ACC112 (cell line): ENCODE measurements around the gene AAMP.

ENCODE experiments used
- H2AFZ ChIP-seq: fragments of 200-600 bp; sonication (generic); one replicate; pipeline ENCODE4 v1.6.0; 2017; ENCODE audit warnings: antibody characterized with exemption, low read length; ENCODE audit not compliant: unreplicated experiment
- H3K27ac ChIP-seq: fragments of 200-600 bp; sonication (generic); 2 replicates; pipeline ENCODE4 v1.5.1; 2014; ENCODE audit warnings: low read depth, mild to moderate bottlenecking, antibody characterized with exemption, low read length, moderate library complexity
- H3K27me3 ChIP-seq: fragments of 200-600 bp; sonication (generic); 2 replicates; pipeline ENCODE4 v1.6.1; 2014; ENCODE audit warnings: mild to moderate bottlenecking, antibody characterized with exemption, low read length, moderate library complexity, mixed read lengths; ENCODE audit not compliant: insufficient read depth
- H3K36me3 ChIP-seq: fragments of 200-600 bp; sonication (generic); 2 replicates; pipeline ENCODE4 v1.6.1; 2016; ENCODE audit warnings: mild to moderate bottlenecking, antibody characterized with exemption, low read length, moderate library complexity, mixed read lengths; ENCODE audit not compliant: insufficient read depth
- H3K4me1 ChIP-seq: fragments of 200-600 bp; sonication (generic); one replicate; pipeline ENCODE4 v1.6.1; 2016; ENCODE audit warnings: low read length, mixed read lengths; ENCODE audit not compliant: insufficient read depth, unreplicated experiment, control insufficient read depth
- H3K4me3 ChIP-seq: fragments of 200-600 bp; sonication (generic); 2 replicates; pipeline ENCODE4 v1.5.1; 2014; ENCODE audit warnings: mild to moderate bottlenecking, low read depth, low read length
- H3K79me2 ChIP-seq: fragments of 200-600 bp; sonication (generic); one replicate; pipeline ENCODE4 v1.6.0; 2016; ENCODE audit warnings: low read length; ENCODE audit not compliant: control insufficient read depth, unreplicated experiment, insufficient read depth

The AAMP gene

DNA sequence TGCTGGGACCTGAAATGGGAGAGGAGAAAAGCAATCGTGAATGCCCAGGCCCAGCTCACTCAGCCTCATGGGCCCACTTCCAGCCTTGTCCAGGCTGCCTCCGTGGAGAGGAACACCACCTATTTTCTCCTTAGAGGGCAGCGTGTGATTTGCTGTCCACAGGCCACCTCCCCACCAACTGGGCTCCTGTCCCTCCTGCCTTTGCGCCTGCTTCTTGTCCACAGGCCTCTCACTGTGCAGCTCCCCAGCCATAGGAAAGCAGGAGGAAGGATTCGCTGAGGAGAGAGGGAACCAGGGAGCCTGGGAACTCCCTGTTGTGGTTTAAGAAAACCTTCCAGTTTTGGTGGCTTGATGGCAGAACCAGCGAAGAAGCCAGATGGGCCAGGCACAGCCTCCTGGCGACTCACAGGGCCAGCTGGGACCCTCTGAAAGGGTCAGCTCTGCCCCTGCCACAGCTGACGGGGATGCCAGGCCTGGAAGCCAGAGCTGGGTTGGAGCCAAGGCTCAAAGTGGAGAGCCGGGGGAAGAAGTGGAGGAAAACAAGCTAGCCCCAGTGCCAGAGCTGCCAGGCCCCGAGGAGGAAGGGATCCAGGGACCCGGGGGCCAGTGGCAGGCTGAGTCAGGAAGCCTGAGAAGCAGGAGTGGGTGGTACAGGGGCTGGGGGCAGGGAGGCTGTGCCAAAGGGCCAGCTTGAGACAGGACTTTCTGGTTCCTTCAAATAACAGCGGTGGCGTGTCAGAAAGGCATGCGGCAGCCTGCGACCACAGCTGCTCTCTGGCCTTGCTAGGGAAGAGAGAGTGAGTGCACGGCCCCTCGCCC is 12.4 kb upstream of the AAMP start:
- Histone ChIP-seq H3K79me2 (peaks cover 58% of the 10 kb centered on the region), H3K4me1 (peaks cover 53% of the 10 kb centered on the region), H3K4me3 (no peak overlapping the region), H3K27me3 (no peaks in the 10 kb centered on the region), H3K27ac (peak overlapping the region; percentile 100), H2AFZ (no peak overlapping the region), H3K36me3 (no peaks in the 10 kb centered on the region; the same call in 1 of the 2 replicates)

DNA sequence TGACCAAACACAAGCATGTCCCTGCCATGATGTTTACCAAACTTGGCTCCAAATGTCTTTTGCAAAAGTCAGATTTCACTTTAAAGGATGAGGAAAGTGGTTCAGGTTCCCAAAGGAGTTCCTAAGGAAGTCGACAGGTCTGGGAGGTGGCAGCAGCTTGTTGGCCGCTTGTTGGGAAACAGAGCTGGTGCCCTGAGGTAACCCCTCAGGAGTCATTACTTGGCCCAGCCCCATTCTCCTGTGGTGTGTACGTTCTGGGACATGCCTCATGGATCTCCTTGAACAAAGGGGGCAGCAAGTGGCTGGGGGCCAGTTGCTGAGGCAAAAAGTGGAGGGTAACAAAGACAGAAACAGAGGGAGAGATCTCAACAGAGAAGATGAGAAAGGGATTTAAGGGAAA is 11.5 kb upstream of the AAMP start:
- no peak overlapping the region for H2AFZ ChIP-seq
- H3K36me3 ChIP-seq, result no peaks in the 10 kb centered on the region; the same call in 1 of the 2 replicates
- H3K4me3 ChIP-seq, result no peak overlapping the region
- H3K4me1 ChIP-seq, result peaks cover 51% of the 10 kb centered on the region
- H3K27ac ChIP-seq, result peak overlapping the region; percentile 100
- no peaks in the 10 kb centered on the region for H3K27me3 ChIP-seq
- peaks cover 60% of the 10 kb centered on the region for H3K79me2 ChIP-seq

DNA sequence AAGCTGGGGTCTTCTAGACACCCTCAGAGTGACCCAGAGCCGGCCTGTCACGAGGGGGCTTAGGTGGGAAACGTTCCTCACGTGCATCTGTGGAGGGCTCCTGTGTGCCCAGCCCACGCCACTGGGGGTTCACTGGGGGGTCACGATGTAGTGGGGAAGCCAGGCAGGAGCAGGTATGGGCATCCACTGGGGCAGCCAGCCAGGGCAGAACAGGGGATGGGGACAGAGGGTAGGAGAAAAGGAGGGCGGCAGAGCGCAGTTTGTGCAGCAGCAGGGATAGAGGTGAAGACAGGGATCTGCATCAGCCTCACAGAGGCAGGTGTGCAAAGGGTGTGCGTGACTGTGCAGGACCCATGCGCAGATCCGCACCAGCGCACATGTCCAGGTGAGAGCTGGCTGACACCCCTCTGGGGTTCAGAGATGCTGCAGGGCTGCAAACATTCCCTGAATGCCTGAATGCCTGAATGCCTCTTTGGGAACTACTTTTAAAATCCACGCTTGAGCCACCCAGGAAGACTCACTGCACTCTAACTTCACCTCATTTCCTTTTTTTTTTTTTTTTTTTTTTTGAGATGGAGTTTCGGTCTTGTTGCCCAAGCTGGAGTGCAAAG is 10.4 kb upstream of the AAMP start:
- Histone ChIP-seq H3K79me2 (peaks cover 52% of the 10 kb centered on the region), H3K4me1 (peaks cover 40% of the 10 kb centered on the region), H3K4me3 (no peak overlapping the region), H3K27ac (no peak overlapping the region), H2AFZ (no peak overlapping the region), H3K36me3 (no peaks in the 10 kb centered on the region; the same call in 1 of the 2 replicates), H3K27me3 (no peaks in the 10 kb centered on the region)

DNA sequence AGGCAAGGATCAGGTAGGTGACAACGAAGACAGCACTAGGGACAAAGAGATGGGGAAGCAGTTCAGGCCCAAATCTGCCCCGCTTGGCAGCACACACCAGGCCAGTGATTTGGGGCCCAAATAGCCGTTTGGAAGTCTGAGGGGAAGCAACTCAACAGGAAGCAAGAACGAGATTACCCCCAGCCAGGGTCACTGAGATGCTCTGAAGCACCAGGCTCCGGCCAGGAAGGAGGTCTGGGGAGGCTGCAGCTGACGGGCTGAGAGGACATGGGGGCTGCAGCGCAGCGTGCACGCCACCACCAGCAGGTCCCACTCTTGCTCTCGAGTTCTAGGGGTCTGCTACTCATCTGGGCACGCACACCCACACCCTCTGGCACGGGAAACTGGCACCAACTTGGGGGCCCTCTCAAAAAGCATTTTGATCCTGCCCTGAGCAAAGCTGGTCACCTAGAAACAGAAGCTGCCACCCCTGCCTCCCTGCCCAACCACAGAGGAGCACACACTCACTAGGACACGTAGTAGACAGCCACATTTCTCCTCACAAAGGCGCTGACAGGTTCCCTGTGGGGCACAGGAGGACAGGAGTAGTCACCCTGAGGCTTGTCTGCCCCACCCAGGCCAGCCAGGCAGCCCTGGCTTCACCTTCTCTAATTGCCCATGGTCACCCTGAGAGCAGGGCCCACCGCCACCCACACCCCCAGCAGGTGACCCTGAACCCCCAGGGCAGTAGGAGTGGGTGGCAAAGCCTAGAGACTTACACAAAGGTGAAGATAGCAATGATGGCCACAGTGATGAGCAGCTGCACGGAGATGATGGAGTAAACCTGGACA is 8.8 kb upstream of the AAMP start:
- H3K4me1 ChIP-seq, result peaks cover 25% of the 10 kb centered on the region
- H3K27me3 ChIP-seq, result no peaks in the 10 kb centered on the region
- peaks cover 35% of the 10 kb centered on the region for H3K79me2 ChIP-seq
- H3K36me3 ChIP-seq, result peaks cover 9% of the 10 kb centered on the region; the same call in 1 of the 2 replicates
- no peak overlapping the region for H2AFZ ChIP-seq
- no peak overlapping the region for H3K4me3 ChIP-seq
- no peak overlapping the region for H3K27ac ChIP-seq

DNA sequence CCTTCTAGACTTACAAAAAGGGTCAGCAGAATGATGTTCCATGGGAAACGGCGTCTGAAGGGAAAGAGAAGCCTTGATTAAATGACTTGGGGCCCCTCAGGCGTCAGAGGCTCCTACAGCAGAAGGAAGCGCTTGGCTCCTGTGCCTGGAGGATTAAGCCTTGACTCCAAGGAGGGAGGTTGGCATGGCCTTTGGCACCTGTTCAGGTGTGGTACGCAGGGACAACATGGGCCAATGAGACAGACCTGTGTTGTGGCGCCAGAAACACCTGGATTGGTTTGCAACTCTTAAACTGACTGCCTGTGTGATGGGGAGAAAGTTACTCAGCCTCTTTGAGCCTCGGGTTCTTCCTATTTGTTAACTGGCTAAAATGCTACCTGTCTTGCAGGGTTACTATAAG is 8.0 kb upstream of the AAMP start:
- Histone ChIP-seq H3K4me3 (no peak overlapping the region), H3K79me2 (peaks cover 27% of the 10 kb centered on the region), H2AFZ (no peak overlapping the region), H3K27ac (no peak overlapping the region), H3K4me1 (peaks cover 20% of the 10 kb centered on the region), H3K27me3 (no peaks in the 10 kb centered on the region), H3K36me3 (peaks cover 9% of the 10 kb centered on the region; the same call in 1 of the 2 replicates)

DNA sequence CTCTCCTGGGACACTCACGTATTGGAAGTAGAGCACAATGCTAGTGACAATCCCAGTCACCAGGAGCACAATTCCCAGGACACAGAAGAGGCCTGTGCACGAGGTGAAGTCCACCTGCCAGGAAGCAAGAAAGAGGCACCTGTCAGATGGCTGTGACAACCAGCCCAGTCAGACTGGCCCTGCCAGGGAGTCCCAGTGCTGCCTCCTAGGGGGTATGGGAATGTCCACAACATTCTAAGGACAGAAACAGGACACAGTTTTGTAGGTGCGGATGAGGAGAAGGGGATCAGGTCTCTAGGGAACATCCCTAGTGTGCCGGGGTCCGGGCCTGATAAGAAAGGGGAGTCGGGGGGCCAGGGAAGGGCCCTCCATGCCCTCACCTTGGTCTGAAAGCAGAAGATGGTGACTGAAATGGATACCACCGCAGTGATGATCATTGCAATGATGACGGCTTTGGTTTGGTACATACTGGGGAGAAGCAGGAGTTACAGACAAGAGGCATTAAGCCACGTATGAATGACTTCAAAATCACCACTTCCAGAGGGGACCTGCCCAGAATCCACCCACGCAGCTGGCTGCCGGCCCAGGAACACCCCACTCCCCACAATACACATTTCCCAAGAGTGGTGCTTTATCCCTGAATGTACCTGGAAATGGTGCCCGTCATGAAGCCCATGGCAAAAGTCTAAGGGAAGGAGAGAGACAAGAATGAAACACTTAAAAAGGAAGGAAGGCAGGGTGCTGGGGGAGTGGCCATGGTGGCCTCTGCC is 7.2 kb upstream of the AAMP start:
- Histone ChIP-seq H3K27me3 (no peaks in the 10 kb centered on the region), H2AFZ (no peak overlapping the region), H3K36me3 (peaks cover 9% of the 10 kb centered on the region; the same call in 1 of the 2 replicates), H3K4me1 (peaks cover 14% of the 10 kb centered on the region), H3K4me3 (no peak overlapping the region), H3K27ac (no peak overlapping the region), H3K79me2 (peaks cover 20% of the 10 kb centered on the region)

DNA sequence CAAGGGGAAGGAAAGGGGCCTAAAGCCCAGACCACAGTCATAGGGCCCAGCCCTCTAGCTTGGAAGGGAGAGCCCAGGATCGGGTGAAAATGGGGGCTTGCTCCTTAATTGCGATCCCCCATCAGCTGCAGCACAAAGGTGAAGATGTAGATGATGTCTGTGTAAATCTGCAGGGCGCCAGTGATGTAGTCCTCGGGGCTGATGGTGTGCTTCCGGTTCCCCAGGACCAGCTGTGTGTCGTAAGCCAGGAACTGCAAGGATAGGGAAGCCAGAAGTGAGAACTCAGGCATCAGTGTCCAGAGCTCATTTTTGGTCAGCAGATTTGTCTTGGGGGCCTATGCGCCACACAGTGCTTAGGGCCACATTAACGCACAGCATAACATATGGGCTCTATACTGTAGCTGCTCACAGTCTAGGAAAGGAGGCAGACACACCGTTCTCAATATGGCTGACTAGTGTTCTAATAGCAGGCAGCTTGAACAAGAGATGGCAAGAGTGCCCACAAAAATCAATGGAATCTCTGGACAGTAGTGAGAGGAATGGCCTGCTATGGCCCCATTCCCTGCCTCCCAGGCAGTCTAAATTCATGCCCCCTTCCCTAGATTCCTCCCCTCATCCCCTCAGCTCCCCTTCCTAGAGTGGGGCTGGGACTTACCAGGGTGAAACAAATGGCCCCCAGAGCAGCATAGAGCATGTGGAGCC is 5.6 kb upstream of the AAMP start:
- Histone ChIP-seq H3K27ac (no peak overlapping the region), H3K36me3 (peaks cover 9% of the 10 kb centered on the region; the same call in 1 of the 2 replicates), H3K79me2 (peaks cover 22% of the 10 kb centered on the region)

DNA sequence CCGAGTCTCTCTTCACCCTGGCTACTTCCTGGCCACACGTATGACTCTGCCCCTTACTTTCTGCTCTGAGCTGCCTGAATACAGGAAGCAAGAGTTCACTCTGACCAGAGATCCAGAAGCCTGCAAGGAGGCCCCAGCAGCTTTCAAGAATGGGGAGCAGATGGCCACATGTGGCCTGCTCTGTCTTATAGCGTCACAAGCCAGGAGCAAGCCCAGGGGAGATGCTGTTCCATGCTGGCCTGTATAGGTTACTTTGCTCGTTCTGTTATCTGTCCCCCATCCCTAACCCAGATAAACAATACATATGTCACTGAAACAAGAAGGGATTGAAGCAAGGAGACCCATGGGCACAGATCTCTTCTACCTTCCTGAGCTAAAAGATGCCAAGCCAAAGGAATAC is 4.6 kb upstream of the AAMP start:
- Histone ChIP-seq H3K4me3 (no peak overlapping the region), H3K4me1 (peaks cover 16% of the 10 kb centered on the region), H3K27ac (no peak overlapping the region), H2AFZ (no peak overlapping the region), H3K27me3 (no peaks in the 10 kb centered on the region), H3K79me2 (peaks cover 19% of the 10 kb centered on the region), H3K36me3 (peaks cover 9% of the 10 kb centered on the region; the same call in 1 of the 2 replicates)

More for the DNA sequence above, 5.6 kb upstream of the AAMP start:
- H3K4me1 ChIP-seq, result peaks cover 16% of the 10 kb centered on the region
- H3K4me3 ChIP-seq, result no peak overlapping the region
- no peaks in the 10 kb centered on the region for H3K27me3 ChIP-seq
- no peak overlapping the region for H2AFZ ChIP-seq

DNA sequence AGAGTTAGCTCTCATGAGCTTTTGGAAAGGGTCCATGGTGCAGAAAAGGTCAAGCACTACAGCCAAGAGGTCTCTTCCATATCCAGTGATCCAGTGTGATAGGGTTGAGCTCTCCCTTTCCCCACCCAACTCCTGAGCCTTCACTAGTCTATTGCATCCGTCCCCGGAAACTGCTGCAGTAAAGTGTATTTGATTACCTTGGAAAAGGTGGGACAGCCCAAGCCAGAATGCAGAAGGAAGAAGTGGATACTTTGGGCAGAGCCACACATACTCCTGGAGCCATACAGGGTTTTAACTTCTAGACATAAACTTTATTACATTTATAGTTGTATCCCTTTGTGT is 3.9 kb upstream of the AAMP start:
- peaks cover 9% of the 10 kb centered on the region; the same call in 1 of the 2 replicates for H3K36me3 ChIP-seq
- H3K27ac ChIP-seq, result no peak overlapping the region

More for the DNA sequence above, 3.9 kb upstream of the AAMP start:
- H3K4me1 ChIP-seq, result peaks cover 16% of the 10 kb centered on the region
- H2AFZ ChIP-seq, result no peak overlapping the region
- peaks cover 27% of the 10 kb centered on the region for H3K79me2 ChIP-seq
- H3K27me3 ChIP-seq, result no peaks in the 10 kb centered on the region
- no peak overlapping the region for H3K4me3 ChIP-seq
